ENCODE measurements around the gene MECR. TPM values are rescaled to one million over a fixed set of nuclear protein-coding genes. Genes with fewer than 3 reads are reported as not detected.

The MECR gene
- total and polyA plus RNA-seq, 2 experiments from 2014 or later: 25.7 to 32.3 TPM

DNA sequence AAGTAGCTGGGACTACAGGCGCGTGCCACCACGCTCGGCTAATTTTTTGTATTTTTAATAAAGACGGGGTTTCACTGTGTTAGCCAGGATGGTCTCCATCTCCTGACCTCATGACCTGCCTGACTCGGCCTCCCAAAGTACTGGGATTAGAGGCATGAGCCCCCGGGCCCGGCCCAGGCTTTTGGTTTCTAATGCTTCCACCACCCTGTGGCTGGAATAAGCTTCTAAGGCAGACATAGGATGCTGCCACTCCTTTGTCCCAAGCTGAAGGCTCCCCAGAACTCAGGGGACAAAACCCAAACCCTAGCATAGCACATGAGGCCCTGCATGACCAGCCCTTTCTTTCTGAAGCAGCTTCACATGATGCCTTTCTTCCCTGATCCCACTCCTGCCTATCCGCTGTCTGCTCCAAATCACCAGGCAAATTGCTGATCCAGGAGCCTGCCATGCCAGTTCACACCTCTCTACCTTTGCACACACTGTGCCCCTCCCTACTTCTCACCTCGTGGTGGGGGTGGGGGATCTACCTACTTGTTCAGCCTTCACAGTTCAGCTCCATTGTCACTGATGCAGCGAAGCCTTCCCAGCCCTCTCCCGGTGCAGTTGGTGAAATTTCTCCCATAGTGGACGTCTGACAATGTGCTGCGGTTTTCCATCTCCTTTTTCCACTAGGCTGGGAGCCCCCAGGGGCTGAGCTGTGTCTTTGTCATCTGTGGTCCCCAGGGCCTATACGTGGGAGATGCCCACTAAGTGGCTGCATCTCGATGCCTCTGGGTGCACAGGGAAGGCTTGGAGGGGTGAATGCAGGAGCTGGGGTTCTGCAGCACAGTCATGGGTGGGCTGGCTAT, 12.5 kb upstream of the MECR start (continued):
- TF ChIP-seq, protein P1, sequence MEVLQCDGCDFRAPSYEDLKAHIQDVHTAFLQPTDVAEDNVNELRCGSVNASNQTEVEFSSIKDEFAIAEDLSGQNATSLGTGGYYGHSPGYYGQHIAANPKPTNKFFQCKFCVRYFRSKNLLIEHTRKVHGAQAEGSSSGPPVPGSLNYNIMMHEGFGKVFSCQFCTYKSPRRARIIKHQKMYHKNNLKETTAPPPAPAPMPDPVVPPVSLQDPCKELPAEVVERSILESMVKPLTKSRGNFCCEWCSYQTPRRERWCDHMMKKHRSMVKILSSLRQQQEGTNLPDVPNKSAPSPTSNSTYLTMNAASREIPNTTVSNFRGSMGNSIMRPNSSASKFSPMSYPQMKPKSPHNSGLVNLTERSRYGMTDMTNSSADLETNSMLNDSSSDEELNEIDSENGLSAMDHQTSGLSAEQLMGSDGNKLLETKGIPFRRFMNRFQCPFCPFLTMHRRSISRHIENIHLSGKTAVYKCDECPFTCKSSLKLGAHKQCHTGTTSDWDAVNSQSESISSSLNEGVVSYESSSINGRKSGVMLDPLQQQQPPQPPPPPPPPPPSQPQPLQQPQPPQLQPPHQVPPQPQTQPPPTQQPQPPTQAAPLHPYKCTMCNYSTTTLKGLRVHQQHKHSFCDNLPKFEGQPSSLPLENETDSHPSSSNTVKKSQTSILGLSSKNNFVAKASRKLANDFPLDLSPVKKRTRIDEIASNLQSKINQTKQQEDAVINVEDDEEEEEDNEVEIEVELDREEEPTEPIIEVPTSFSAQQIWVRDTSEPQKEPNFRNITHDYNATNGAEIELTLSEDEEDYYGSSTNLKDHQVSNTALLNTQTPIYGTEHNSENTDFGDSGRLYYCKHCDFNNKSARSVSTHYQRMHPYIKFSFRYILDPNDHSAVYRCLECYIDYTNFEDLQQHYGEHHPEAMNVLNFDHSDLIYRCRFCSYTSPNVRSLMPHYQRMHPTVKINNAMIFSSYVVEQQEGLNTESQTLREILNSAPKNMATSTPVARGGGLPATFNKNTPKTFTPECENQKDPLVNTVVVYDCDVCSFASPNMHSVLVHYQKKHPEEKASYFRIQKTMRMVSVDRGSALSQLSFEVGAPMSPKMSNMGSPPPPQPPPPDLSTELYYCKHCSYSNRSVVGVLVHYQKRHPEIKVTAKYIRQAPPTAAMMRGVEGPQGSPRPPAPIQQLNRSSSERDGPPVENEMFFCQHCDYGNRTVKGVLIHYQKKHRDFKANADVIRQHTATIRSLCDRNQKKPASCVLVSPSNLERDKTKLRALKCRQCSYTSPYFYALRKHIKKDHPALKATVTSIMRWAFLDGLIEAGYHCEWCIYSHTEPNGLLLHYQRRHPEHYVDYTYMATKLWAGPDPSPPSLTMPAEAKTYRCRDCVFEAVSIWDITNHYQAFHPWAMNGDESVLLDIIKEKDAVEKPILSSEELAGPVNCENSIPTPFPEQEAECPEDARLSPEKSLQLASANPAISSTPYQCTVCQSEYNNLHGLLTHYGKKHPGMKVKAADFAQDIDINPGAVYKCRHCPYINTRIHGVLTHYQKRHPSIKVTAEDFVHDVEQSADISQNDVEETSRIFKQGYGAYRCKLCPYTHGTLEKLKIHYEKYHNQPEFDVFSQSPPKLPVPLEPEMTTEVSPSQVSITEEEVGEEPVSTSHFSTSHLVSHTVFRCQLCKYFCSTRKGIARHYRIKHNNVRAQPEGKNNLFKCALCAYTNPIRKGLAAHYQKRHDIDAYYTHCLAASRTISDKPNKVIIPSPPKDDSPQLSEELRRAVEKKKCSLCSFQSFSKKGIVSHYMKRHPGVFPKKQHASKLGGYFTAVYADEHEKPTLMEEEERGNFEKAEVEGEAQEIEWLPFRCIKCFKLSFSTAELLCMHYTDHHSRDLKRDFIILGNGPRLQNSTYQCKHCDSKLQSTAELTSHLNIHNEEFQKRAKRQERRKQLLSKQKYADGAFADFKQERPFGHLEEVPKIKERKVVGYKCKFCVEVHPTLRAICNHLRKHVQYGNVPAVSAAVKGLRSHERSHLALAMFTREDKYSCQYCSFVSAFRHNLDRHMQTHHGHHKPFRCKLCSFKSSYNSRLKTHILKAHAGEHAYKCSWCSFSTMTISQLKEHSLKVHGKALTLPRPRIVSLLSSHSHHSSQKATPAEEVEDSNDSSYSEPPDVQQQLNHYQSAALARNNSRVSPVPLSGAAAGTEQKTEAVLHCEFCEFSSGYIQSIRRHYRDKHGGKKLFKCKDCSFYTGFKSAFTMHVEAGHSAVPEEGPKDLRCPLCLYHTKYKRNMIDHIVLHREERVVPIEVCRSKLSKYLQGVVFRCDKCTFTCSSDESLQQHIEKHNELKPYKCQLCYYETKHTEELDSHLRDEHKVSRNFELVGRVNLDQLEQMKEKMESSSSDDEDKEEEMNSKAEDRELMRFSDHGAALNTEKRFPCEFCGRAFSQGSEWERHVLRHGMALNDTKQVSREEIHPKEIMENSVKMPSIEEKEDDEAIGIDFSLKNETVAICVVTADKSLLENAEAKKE (CRISPR knock-in tag; IDR thresholded peaks at IDR 0.05): no peak
- TF ChIP-seq EZH2phosphoT487 (IDR thresholded peaks at IDR 0.05; ENCODE audit: unreplicated experiment): no peak

DNA sequence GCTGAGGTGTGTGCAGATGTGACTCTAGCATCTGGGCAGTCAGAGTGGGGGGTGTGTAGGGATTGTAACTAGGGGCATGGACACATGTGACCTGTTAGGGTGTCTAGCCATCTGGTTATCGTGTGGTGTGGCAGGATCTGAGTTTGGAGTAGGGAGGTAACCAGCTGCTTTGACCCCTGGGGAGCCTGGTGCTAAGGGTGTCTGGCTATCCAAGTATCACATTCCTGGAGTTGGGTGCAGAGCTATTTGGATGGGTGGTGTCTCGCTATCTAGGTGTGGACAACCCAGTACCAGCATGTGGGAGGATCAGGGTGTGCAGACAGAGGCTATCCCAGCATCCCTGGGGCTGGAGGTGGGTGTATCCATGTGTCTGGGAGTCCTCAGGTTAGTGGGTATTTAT, 10.3 kb upstream of the MECR start:
- DNase-seq (ENCODE audit: low spot score) (no peak), ATAC-seq (no peak)
- no peak overlapping the region for H3K4me3 Mint-ChIP-seq
- H3K36me3 ChIP-seq (ENCODE audit: insufficient read depth): no peaks in the 10 kb centered on the region
- no peaks in the 10 kb centered on the region; the same call in 1 of the 2 replicates for H4K20me1 ChIP-seq (replicated peaks; ENCODE audit: insufficient read depth)
- no peak overlapping the region for H3K27ac Mint-ChIP-seq
- H3K36me3 Mint-ChIP-seq (ENCODE audit: low read depth): peaks cover 6% of the 10 kb centered on the region; the same call in 1 of the 3 replicates
- H3K27me3 ChIP-seq (ENCODE audit: insufficient read depth): peaks cover 36% of the 10 kb centered on the region
- peaks cover 6% of the 10 kb centered on the region; the same call in 2 of the 3 replicates for H3K9me3 Mint-ChIP-seq
- no peak overlapping the region for H3K27ac ChIP-seq (ENCODE audit: low read depth)
- H3K4me2 ChIP-seq: no peak overlapping the region
- peaks cover 33% of the 10 kb centered on the region for H3K4me1 Mint-ChIP-seq
- H3F3A ChIP-seq (replicated peaks; ENCODE audit: low read depth): peaks cover 15% of the 10 kb centered on the region
- H3K4me1 ChIP-seq (ENCODE audit: insufficient read depth): peaks cover 22% of the 10 kb centered on the region
- H2AFZ ChIP-seq: no peak overlapping the region
- peaks cover 38% of the 10 kb centered on the region for H3K27me3 Mint-ChIP-seq (ENCODE audit: insufficient read depth, low read depth, poor library complexity)
- peaks cover 10% of the 10 kb centered on the region; the same call in 1 of the 2 replicates for H3K79me2 ChIP-seq (replicated peaks; ENCODE audit: insufficient read depth)
- no peaks in the 10 kb centered on the region for H3K9me2 ChIP-seq (ENCODE audit: insufficient read depth)
- no peak overlapping the region for H3K4me3 ChIP-seq
- TF ChIP-seq, protein P1 (CRISPR knock-in tag; IDR thresholded peaks at IDR 0.05): no peak
- TF ChIP-seq, protein P2, sequence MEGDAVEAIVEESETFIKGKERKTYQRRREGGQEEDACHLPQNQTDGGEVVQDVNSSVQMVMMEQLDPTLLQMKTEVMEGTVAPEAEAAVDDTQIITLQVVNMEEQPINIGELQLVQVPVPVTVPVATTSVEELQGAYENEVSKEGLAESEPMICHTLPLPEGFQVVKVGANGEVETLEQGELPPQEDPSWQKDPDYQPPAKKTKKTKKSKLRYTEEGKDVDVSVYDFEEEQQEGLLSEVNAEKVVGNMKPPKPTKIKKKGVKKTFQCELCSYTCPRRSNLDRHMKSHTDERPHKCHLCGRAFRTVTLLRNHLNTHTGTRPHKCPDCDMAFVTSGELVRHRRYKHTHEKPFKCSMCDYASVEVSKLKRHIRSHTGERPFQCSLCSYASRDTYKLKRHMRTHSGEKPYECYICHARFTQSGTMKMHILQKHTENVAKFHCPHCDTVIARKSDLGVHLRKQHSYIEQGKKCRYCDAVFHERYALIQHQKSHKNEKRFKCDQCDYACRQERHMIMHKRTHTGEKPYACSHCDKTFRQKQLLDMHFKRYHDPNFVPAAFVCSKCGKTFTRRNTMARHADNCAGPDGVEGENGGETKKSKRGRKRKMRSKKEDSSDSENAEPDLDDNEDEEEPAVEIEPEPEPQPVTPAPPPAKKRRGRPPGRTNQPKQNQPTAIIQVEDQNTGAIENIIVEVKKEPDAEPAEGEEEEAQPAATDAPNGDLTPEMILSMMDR (conservative IDR thresholded peaks at IDR 0.05; ENCODE audit: low read depth in 2 of 2): no peak
- no peak for TF ChIP-seq ZNF331 (CRISPR knock-in tag; IDR thresholded peaks at IDR 0.05; ENCODE audit: low read depth)
